Islet of Langerhans (tissue), 1 donor: ENCODE data around the gene WAPL.
"Not testable (repeated sequence)": the region's sequence is repeated elsewhere in the genome, so short reads cannot be mapped to it uniquely, and the experiment has no call there.

Experiments
- FAIRE-seq: peaks from one replicate; lab custom pipeline; 2011; peaks lifted over from hg19 to GRCh38; lab: Jason Lieb, UNC

Gene WAPL, protein sequence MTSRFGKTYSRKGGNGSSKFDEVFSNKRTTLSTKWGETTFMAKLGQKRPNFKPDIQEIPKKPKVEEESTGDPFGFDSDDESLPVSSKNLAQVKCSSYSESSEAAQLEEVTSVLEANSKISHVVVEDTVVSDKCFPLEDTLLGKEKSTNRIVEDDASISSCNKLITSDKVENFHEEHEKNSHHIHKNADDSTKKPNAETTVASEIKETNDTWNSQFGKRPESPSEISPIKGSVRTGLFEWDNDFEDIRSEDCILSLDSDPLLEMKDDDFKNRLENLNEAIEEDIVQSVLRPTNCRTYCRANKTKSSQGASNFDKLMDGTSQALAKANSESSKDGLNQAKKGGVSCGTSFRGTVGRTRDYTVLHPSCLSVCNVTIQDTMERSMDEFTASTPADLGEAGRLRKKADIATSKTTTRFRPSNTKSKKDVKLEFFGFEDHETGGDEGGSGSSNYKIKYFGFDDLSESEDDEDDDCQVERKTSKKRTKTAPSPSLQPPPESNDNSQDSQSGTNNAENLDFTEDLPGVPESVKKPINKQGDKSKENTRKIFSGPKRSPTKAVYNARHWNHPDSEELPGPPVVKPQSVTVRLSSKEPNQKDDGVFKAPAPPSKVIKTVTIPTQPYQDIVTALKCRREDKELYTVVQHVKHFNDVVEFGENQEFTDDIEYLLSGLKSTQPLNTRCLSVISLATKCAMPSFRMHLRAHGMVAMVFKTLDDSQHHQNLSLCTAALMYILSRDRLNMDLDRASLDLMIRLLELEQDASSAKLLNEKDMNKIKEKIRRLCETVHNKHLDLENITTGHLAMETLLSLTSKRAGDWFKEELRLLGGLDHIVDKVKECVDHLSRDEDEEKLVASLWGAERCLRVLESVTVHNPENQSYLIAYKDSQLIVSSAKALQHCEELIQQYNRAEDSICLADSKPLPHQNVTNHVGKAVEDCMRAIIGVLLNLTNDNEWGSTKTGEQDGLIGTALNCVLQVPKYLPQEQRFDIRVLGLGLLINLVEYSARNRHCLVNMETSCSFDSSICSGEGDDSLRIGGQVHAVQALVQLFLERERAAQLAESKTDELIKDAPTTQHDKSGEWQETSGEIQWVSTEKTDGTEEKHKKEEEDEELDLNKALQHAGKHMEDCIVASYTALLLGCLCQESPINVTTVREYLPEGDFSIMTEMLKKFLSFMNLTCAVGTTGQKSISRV (N-terminal part only)

DNA sequence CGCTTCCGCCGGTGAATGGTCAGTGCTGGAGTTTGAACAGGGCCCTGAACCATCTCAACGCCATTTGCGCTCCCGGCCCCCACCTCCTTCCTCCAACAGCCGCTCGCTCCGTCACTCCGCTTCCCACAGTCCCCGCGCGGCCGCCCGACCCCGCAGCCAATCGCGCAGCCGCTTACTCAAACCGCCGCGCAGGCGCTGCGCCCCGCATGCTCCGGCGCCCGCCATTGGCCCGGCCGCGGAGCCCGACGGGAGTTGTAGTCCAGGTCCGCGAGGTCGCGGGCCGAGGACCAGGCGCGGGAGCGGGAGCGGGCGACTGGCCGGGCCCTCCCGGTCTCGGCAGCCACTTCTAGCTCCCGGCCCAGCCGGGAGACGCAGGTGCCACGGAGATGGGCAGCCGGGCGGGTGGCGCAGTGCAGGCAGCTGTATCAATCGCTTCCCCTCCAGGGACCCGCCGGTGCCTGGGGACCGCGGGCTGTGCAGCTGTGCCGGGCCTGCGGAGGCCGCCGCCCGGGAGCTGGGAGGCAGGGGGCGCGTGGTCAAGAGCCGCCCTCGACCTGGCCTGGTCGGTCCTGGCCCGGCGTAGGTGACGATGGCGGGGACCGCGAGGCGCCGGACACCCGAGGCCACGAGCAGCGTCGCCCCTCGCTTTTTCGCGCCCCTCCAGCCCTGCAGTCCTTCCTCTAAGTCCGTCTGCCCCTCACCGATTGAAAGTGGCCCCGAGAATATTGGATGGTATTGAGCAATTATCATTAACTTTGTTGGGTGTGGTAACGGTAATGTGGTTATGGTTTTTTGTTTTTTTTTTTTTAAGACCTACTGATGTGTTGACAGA lies at the start of gene WAPL:
TSS of gene WAPL (minus strand) at position 115 of the 832 bp plus-strand sequence. CDS start 3,723 bp downstream, outside the sequence.
- no peak for FAIRE-seq

DNA sequence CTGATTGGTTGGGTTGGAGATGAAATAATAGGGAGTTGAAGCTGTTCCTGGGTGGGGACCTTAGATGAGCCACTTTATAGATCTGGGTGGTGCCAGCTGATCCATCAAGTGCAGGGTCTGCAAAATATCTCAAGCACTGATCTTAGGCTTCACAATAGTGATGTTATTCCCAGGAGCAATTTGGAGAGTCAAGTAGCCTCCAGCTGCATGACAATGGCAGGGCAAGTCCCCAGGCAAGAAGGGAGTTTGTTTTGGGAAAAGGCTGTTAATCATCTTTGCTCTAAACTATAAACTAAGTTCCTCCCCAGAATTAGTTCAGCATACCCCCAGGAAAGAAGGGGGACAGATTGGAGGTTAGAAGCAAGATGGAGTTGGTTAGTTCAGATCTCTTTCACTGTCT lies 47.7 kb upstream of the WAPL start:
- FAIRE-seq, result no peak

DNA sequence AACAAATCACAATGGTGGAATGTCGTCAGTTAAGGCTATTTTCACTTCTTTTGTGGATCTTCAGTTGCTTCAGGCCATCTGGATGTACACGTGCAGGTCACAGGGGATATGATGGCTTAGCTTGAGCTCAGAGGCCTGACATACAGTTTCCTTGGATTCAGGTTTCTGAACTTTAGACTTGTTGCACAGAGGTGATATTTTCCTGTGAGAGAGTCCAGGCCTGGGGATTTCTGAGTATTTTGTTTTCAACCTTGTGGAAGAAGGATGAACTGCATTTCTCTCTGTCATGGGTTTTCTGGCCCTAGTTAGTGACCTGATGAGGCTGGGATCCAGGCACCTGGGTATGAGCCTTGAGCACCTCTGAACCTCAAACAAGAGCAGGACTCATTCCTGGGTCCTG lies 44.9 kb upstream of the WAPL start:
- not testable (repeated sequence) for FAIRE-seq

GRCh38 chr10:86563338-86563737 lies 41.7 kb upstream of the WAPL start:
- not testable (repeated sequence) for FAIRE-seq

- FAIRE-seq, result not testable (repeated sequence)
Measured at GRCh38 chr10:86558695-86559094, 37.1 kb upstream of the WAPL start.

- FAIRE-seq, result no peak
Measured at GRCh38 chr10:86556933-86557649, 35.5 kb upstream of the WAPL start.

DNA sequence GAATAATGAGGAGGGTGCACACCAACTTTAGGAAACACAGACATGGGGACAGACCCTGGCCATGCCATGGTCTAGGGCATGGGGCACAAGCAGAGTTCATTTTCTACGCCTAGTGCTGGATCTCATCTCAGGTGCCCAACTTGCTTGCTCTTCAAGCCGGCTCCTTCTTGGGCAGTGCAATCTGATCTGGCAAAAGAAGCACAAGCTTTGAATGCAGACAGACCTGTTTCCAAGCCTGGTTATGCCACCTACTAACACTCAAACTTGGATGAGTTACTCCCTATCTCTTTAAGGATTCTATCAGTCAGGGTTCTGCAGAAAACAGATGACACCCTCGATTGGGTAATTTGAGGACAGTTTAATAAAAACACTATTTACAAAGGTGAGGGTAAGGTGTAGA lies 34.9 kb upstream of the WAPL start:
- no peak for FAIRE-seq

DNA sequence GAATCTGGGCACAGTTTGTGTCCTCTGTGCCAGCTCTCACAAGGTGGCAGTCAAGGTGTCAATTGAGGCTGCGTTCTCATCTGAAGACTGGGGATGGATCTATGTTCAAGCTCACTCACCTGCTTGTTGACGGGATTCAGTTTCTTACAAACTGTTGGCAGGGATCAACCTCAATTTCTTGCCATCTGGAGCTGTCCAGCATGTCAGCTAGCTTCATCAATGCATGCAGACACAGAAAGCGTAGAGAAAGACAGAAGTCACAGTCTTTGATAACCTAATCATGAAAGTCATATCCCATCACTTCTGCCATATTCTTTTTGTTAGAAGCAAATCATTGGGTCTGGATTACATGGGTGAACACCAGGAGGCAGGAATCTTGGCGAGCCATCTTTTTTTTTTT lies 32.0 kb upstream of the WAPL start:
- no peak for FAIRE-seq

GRCh38 chr10:86553213-86553612 lies 31.6 kb upstream of the WAPL start:
- FAIRE-seq, result no peak

DNA sequence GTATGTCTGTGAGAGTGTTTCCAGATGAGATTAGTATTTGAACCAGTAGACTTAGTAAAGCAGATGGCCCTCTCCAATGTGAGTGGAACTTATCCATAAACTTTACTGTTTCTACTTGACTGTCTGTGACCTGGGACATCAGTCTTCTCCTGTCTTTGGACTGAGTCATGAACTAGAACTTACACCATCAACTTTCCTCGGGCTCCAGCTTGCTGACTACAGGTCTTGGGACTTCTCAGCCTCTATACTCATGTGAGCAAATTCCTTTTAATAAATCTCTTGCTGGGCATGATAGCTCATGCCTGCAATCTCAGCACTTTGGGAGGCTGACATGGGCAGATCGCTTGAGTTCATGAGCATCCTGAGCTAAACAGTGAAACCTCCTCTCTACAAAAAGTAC lies 25.7 kb upstream of the WAPL start:
- FAIRE-seq, result no peak

DNA sequence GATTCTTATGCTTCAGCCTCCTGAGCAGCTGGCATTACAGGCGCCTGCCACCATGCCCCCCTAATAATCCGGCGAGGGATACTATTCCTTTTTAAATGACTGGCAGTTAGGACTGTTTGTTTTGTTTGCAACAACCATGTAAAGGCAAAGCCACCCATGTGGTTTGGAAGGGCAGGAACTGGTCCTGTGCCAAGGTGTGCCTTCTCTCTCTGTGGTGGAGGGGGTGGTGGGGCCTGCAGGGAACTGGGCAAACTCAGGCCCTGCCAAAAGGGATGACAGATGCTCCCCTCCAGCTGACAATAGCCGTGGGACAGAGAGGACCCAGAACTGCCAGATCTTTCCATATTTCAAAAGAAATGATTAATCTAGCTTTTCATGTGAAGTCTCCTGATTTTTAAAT lies 23.5 kb upstream of the WAPL start:
- no peak for FAIRE-seq

DNA sequence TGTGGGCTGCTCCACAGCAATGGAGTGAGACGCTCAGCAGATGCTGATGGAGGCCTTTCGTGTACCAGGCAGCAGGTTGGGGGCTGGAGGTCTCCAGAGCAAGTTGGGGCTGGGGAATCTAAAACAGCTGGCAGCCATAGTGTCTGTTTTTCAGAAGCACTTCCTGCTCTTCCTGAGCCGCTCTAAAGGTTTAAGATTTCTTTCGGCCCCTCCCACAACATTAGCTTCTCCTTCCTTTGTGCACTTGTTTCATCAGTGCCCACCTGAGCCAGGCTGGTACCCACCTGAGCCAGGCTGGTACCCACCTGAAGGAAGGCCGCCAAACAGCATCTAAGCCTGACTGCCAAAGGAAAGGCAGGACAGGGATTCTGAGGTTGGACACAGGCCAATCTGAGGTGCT lies 18.4 kb upstream of the WAPL start:
- no peak for FAIRE-seq

DNA sequence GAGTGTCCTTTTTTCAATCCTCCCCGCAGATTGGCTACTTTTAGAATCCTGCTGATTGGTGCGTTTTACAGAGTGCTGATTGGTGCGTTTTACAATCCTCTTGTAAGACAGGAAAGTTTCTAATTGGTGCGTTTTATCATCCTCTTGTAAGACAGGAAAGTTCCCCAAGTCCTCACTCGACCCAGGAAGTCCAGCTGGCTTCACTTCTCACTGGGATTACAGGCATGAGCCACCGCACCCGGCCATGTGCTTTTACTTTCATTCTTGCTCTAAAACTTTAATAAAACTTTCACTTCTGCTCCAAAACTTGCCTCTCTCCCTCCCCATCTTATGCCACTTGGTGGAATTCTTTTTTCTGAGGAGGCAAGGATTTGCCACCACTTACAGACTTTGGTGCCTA lies 17.0 kb upstream of the WAPL start:
- no peak for FAIRE-seq

DNA sequence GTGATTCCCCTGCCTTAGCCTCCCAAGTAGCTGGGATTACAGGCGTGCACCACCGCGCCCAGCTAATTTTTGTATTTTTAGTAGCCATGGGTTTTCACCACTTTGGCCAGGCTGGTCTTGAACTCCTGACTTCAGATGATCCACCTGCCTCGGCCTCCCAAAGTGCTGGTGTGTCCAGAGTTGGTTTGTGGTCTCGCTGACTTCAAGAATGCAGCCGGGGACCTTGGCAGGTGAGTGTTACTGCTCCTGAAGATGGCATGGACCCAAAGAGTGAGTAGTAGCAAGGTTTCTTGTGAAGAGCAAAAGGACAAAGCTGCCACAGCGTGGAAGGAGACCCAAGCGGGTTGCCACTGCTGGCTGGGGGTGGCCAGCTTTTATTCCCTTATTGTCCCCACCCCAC lies 16.4 kb upstream of the WAPL start:
- not testable (repeated sequence) for FAIRE-seq

GRCh38 chr10:86536294-86536861 lies 14.8 kb upstream of the WAPL start:
- no peak for FAIRE-seq

DNA sequence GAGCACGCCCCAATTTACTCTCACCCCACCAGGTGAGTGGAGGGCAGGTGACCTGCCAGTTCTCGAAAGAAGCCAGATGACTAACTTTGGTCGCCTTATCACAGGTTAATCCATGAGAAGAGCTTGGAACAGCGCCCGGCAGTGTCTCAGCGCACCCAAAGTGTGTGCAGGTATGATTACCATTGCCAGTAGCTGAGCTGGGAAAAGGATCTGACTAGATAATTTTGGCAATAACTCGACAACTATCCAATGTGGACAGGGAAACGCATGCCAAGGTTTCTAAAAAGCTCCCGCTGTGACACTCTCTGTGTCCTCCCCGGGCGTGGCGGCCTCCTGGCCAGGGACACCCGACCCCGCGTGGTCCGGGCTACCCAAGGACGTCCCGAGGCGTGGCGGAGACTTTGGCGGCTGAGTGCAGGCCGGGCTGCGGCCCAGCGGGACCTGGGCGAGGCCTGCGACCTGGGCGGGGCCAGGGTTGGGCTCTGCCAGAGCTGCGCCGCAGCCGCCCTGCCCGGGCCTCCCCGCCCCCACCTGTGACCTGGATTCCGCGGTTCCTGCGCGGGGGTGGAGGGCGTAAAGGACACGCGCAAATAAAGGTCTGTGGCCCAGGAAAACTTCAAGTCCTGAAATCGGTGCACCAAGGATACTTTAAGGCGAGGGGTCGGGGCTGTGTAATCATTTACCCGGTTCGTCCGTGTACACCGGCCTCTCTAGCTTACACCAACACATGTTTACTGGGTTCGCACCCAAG lies 13.7 kb upstream of the WAPL start:
- no peak for FAIRE-seq

DNA sequence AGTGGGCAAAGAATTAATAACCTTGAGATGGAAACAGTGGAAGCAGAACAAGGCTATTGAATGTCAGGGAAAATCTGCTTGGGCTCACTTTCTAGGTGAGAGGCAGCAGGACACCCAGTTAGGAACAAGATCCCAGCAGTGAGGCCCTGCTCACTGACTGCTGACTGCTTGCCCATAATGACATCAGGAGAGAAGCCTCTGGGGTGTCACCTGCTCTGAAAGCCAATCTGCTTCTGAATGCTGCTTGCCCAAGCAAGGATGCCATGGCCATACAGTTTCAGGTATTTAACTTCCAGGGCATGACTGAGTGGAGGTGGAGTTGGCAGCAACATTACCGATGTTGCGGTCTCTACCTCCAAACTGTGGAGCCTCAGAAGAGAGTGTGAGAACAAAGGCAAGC lies 11.7 kb upstream of the WAPL start:
- no peak for FAIRE-seq

DNA sequence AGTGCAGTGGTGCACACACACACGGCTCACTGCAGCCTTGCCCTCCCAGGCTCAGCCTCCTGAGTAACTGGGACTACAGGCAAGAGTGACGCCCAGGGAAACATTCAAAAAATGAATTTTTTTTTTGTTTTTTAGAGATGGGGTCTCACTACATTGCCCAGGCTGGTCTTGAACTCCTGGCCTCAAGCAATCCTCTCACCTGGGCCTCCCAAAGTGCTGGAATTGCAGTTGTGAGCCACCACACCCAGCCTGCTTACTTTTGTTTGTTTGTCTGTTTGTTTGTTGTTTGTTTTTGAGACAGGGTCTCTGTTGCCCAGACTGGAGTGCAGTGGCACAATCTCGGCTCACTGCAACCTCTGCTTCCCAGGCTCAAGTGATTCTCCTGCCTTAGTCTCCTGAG lies 7.1 kb upstream of the WAPL start:
- not testable (repeated sequence) for FAIRE-seq

GRCh38 chr10:86526606-86527005 lies 5.0 kb upstream of the WAPL start:
- FAIRE-seq, result no peak

- not testable (repeated sequence) for FAIRE-seq
Measured at GRCh38 chr10:86525713-86526112, 4.1 kb upstream of the WAPL start.
